NB4 (cell line): ENCODE results near the gene EFCAB6.

Experiments used
- POLR2A ChIP-seq: IDR thresholded peaks from 2 replicates; pipeline ENCODE4 v1.6.1; 2011; ENCODE audit warnings: mild to moderate bottlenecking; ENCODE audit not compliant: insufficient read length; ENCODE audit errors: extremely low read depth
- TF ChIP-seq, protein P1 (sequence below): IDR thresholded peaks from one replicate; pipeline ENCODE4 v1.5.1; 2012; ENCODE audit warnings: low read depth, low read length

DNA sequence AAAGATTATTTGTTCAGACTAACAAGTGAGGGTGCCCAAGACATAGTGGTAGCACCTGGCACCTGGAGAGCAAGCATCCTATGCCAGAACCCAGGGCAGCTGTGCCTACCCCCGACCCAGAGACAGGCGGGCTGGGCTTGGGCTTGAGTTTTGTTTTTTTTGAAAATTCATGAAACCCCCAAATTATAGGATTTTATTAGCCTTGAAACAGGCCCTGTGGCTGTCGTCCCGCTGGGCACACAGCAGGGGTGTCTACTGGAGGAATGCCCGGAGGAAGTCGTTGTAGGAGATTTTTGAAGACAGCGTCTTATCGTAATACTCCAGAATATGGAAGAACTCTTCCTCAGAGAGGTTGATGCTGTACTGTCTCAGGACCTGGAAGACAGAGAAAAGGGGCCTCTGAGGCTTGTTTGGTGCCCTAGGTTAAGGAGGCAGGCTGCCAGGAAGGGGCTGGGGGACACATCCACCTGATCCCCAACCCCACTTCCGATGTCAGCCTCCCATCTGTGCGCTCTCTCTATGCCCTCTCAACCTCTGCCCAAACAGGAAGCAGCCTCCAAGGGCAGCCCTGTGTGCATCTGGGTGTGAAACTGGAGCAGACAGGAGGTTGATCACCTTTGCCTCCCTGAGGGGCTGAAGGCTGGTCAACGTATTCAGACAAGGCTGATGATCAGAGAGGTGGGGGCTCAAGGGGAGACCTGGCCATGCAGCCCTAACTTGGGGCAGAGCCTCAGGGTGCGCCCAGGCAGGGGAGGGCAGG is 283.3 kb downstream of the EFCAB6 start:
- no peak for TF ChIP-seq POLR2A
- TF ChIP-seq, protein P1, sequence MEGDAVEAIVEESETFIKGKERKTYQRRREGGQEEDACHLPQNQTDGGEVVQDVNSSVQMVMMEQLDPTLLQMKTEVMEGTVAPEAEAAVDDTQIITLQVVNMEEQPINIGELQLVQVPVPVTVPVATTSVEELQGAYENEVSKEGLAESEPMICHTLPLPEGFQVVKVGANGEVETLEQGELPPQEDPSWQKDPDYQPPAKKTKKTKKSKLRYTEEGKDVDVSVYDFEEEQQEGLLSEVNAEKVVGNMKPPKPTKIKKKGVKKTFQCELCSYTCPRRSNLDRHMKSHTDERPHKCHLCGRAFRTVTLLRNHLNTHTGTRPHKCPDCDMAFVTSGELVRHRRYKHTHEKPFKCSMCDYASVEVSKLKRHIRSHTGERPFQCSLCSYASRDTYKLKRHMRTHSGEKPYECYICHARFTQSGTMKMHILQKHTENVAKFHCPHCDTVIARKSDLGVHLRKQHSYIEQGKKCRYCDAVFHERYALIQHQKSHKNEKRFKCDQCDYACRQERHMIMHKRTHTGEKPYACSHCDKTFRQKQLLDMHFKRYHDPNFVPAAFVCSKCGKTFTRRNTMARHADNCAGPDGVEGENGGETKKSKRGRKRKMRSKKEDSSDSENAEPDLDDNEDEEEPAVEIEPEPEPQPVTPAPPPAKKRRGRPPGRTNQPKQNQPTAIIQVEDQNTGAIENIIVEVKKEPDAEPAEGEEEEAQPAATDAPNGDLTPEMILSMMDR, result no peak
